Osteocyte (in vitro differentiated cells): ENCODE data around the gene LAG3. TPM values are rescaled to one million over a fixed set of nuclear protein-coding genes. Genes with fewer than 3 reads are reported as not detected.
A peak's percentile ranks its signal among the peaks of the same experiment; 100 is the strongest.

Experiments
- DNase-seq: peaks from one replicate; pipeline ENCODE4 v3.0.0; 2021; ENCODE audit warnings: mixed read lengths; ENCODE audit not compliant: unreplicated experiment; ENCODE audit errors: extremely low spot score
- H3K27ac Mint-ChIP-seq: one replicate; pipeline ENCODE4 v1.8.0; 2021; ENCODE audit warnings: mild to moderate bottlenecking, mixed read lengths; ENCODE audit not compliant: unreplicated experiment
- H3K27me3 Mint-ChIP-seq: one replicate; pipeline ENCODE4 v1.8.0; 2021; ENCODE audit warnings: mixed read lengths; ENCODE audit not compliant: unreplicated experiment
- H3K36me3 Mint-ChIP-seq: one replicate; pipeline ENCODE4 v1.8.0; 2021; ENCODE audit warnings: mixed read lengths; ENCODE audit not compliant: unreplicated experiment
- H3K4me1 Mint-ChIP-seq: one replicate; pipeline ENCODE4 v1.8.0; 2021; ENCODE audit warnings: mixed read lengths; ENCODE audit not compliant: unreplicated experiment
- H3K4me3 Mint-ChIP-seq: one replicate; pipeline ENCODE4 v1.8.0; 2021; ENCODE audit warnings: mild to moderate bottlenecking, moderate library complexity, mixed read lengths; ENCODE audit not compliant: unreplicated experiment
- H3K9me3 Mint-ChIP-seq: one replicate; pipeline ENCODE4 v1.8.0; 2021; ENCODE audit warnings: mixed read lengths; ENCODE audit not compliant: unreplicated experiment
- CTCF ChIP-seq: fragments of 200-600 bp; sonication (generic); IDR thresholded peaks from 2 replicates; pipeline ENCODE4 v1.5.0; 2021; ENCODE audit warnings: antibody characterized with exemption, mild to moderate bottlenecking, moderate library complexity
- total RNA-seq: library from RNA; stranded (reverse); gene quantifications from 2 replicates; pipeline ENCODE4 v1.2.1, GENCODE V29; 2021

Gene LAG3
- total RNA-seq, 1 donor from 2014 or later, result 2.5 TPM

- H3K9me3 Mint-ChIP-seq, result no peaks in the 10 kb centered on the region
- H3K27me3 Mint-ChIP-seq, result no peaks in the 10 kb centered on the region
- no peak overlapping the region for H3K4me3 Mint-ChIP-seq
- peaks cover 57% of the 10 kb centered on the region for H3K4me1 Mint-ChIP-seq
- peak overlapping the region; percentile 73 for H3K27ac Mint-ChIP-seq
- no peak for TF ChIP-seq CTCF
- H3K36me3 Mint-ChIP-seq, result no peaks in the 10 kb centered on the region
- DNase-seq, result no peak
These were observed 52.6 kb downstream of the LAG3 start for GRCh38 chr12:6824901-6825381.

GRCh38 chr12:6825398-6826124 is 53.2 kb downstream of the LAG3 start:
- H3K27ac Mint-ChIP-seq, result peak overlapping the region; percentile 73
- H3K4me3 Mint-ChIP-seq, result peak overlapping the region; percentile 41
- H3K27me3 Mint-ChIP-seq, result no peaks in the 10 kb centered on the region
- H3K9me3 Mint-ChIP-seq, result no peaks in the 10 kb centered on the region
- TF ChIP-seq CTCF, result peak; percentile 96
- H3K4me1 Mint-ChIP-seq, result peaks cover 54% of the 10 kb centered on the region
- DNase-seq, result peak; percentile 96
- no peaks in the 10 kb centered on the region for H3K36me3 Mint-ChIP-seq

- H3K4me3 Mint-ChIP-seq, result no peak overlapping the region
- peaks cover 2% of the 10 kb centered on the region for H3K36me3 Mint-ChIP-seq
- no peak for TF ChIP-seq CTCF
- no peaks in the 10 kb centered on the region for H3K27me3 Mint-ChIP-seq
- H3K4me1 Mint-ChIP-seq, result peaks cover 48% of the 10 kb centered on the region
- no peak for DNase-seq
- H3K9me3 Mint-ChIP-seq, result no peaks in the 10 kb centered on the region
- H3K27ac Mint-ChIP-seq, result no peak overlapping the region
These were observed 53.9 kb downstream of the LAG3 start for GRCh38 chr12:6826125-6826733.

GRCh38 chr12:6826734-6827436 is 54.6 kb downstream of the LAG3 start:
- H3K4me1 Mint-ChIP-seq, result peaks cover 45% of the 10 kb centered on the region
- H3K36me3 Mint-ChIP-seq, result peaks cover 7% of the 10 kb centered on the region
- no peak for TF ChIP-seq CTCF
- no peak for DNase-seq
- H3K4me3 Mint-ChIP-seq, result peak overlapping the region; percentile 64
- H3K9me3 Mint-ChIP-seq, result no peaks in the 10 kb centered on the region
- no peaks in the 10 kb centered on the region for H3K27me3 Mint-ChIP-seq
- peak overlapping the region; percentile 77 for H3K27ac Mint-ChIP-seq

GRCh38 chr12:6827437-6827911 is 55.2 kb downstream of the LAG3 start:
- no peak for TF ChIP-seq CTCF
- H3K27me3 Mint-ChIP-seq, result no peaks in the 10 kb centered on the region
- H3K4me3 Mint-ChIP-seq, result peak overlapping the region; percentile 64
- peaks cover 39% of the 10 kb centered on the region for H3K4me1 Mint-ChIP-seq
- peaks cover 12% of the 10 kb centered on the region for H3K36me3 Mint-ChIP-seq
- H3K9me3 Mint-ChIP-seq, result no peaks in the 10 kb centered on the region
- DNase-seq, result no peak
- peak overlapping the region; percentile 77 for H3K27ac Mint-ChIP-seq
